Activated T-helper 2 cell treated with anti-CD3 and anti-CD28 coated beads, Interferon-gamma antibody, Interleukin-2, Interleukin-4, amounts not matched to agents 10 μg/mL and 5 μg/mL and 100 μg/mL, durations not matched to agents 14 hours and 24 hours and 36 hours (primary cell): ENCODE data around the gene GANC. TPM values are rescaled to one million over a fixed set of nuclear protein-coding genes. Genes with fewer than 3 reads are reported as not detected.
"Not testable (repeated sequence)": the region's sequence is repeated elsewhere in the genome, so short reads cannot be mapped to it uniquely, and the experiment has no call there.

Source experiments
- DNase-seq: peaks from one replicate; pipeline ENCODE4 v3.0.0; 2021; ENCODE audit warnings: low spot score
- H3K27ac Mint-ChIP-seq: one replicate; pipeline ENCODE4 v1.8.0; 2021; ENCODE audit warnings: mixed read lengths
- H3K27me3 Mint-ChIP-seq: one replicate; pipeline ENCODE4 v1.8.0; 2021; ENCODE audit warnings: low read depth, mixed read lengths
- H3K36me3 Mint-ChIP-seq: one replicate; pipeline ENCODE4 v1.8.0; 2021; ENCODE audit warnings: low read depth, mixed read lengths
- H3K4me1 Mint-ChIP-seq: one replicate; pipeline ENCODE4 v1.8.0; 2021; ENCODE audit warnings: low read depth, mixed read lengths
- H3K4me3 Mint-ChIP-seq: one replicate; pipeline ENCODE4 v1.8.0; 2021; ENCODE audit warnings: low read depth, mild to moderate bottlenecking, moderate library complexity, mixed read lengths
- H3K9me3 Mint-ChIP-seq: one replicate; pipeline ENCODE4 v1.8.0; 2021; ENCODE audit warnings: mixed read lengths
- intact Hi-C: fragments of 100-400 bp; cut with micrococcal nuclease; formaldehyde crosslinking; loops from one replicate; pipeline ENCODE4 v1.15.1; 2023
- total RNA-seq: library from RNA; stranded (reverse); gene quantifications from 2 replicates; pipeline ENCODE4 v1.2.3, GENCODE V29; 2022

GANC gene
- total RNA-seq, 1 donor from 2014 or later: 19.5 TPM

- H3K27me3 Mint-ChIP-seq, intact Hi-C loops, H3K27ac Mint-ChIP-seq, DNase-seq, H3K4me1 Mint-ChIP-seq, H3K4me3 Mint-ChIP-seq: not testable (repeated sequence)
- Mint-ChIP-seq H3K9me3 (peaks cover 21% of the 10 kb centered on the region), H3K36me3 (peaks cover 18% of the 10 kb centered on the region)
Observed at GRCh38 chr15:42336650-42337049, 63.6 kb downstream of the GANC start.

- H3K27me3 Mint-ChIP-seq, DNase-seq, intact Hi-C loops, H3K4me3 Mint-ChIP-seq, H3K27ac Mint-ChIP-seq, H3K4me1 Mint-ChIP-seq: not testable (repeated sequence)
- peaks cover 18% of the 10 kb centered on the region for H3K36me3 Mint-ChIP-seq
- H3K9me3 Mint-ChIP-seq: peaks cover 21% of the 10 kb centered on the region
Observed at GRCh38 chr15:42337104-42337503, 64.1 kb downstream of the GANC start.

- no peak for DNase-seq
- Mint-ChIP-seq H3K4me1 (no peaks in the 10 kb centered on the region), H3K36me3 (peaks cover 15% of the 10 kb centered on the region), H3K27me3 (no peaks in the 10 kb centered on the region), H3K4me3 (no peak overlapping the region), H3K27ac (no peak overlapping the region), H3K9me3 (peaks cover 21% of the 10 kb centered on the region)
- intact Hi-C loops: no loop called here
Observed at GRCh38 chr15:42338500-42338899, 65.5 kb downstream of the GANC start.

GRCh38 chr15:42343596-42344232 is 70.7 kb downstream of the GANC start:
- H3K4me3 Mint-ChIP-seq: no peak overlapping the region
- H3K27me3 Mint-ChIP-seq: no peaks in the 10 kb centered on the region
- H3K4me1 Mint-ChIP-seq: peaks cover 4% of the 10 kb centered on the region
- no peaks in the 10 kb centered on the region for H3K9me3 Mint-ChIP-seq
- intact Hi-C loops: no loop called here
- DNase-seq: no peak
- H3K36me3 Mint-ChIP-seq: peaks cover 6% of the 10 kb centered on the region
- no peak overlapping the region for H3K27ac Mint-ChIP-seq

GRCh38 chr15:42344763-42345162 is 71.8 kb downstream of the GANC start:
- no peak for DNase-seq
- no peak overlapping the region for H3K27ac Mint-ChIP-seq
- no peaks in the 10 kb centered on the region for H3K27me3 Mint-ChIP-seq
- no peak overlapping the region for H3K4me3 Mint-ChIP-seq
- peaks cover 5% of the 10 kb centered on the region for H3K4me1 Mint-ChIP-seq
- H3K9me3 Mint-ChIP-seq: no peaks in the 10 kb centered on the region
- intact Hi-C loops: no loop called here
- peaks cover 6% of the 10 kb centered on the region for H3K36me3 Mint-ChIP-seq

GRCh38 chr15:42345504-42345903 is 72.5 kb downstream of the GANC start:
- no peak for DNase-seq
- Mint-ChIP-seq H3K27me3 (no peaks in the 10 kb centered on the region), H3K9me3 (no peaks in the 10 kb centered on the region), H3K4me3 (no peak overlapping the region), H3K27ac (no peak overlapping the region), H3K4me1 (peaks cover 5% of the 10 kb centered on the region), H3K36me3 (peaks cover 6% of the 10 kb centered on the region)
- intact Hi-C loops: no loop called here

GRCh38 chr15:42348083-42348482 is 75.1 kb downstream of the GANC start:
- no peaks in the 10 kb centered on the region for H3K27me3 Mint-ChIP-seq
- DNase-seq: no peak
- H3K27ac Mint-ChIP-seq: peak overlapping the region; percentile 43
- H3K36me3 Mint-ChIP-seq: peaks cover 19% of the 10 kb centered on the region
- H3K9me3 Mint-ChIP-seq: no peaks in the 10 kb centered on the region
- H3K4me1 Mint-ChIP-seq: peaks cover 5% of the 10 kb centered on the region
- no peak overlapping the region for H3K4me3 Mint-ChIP-seq
- intact Hi-C loops: no loop called here

GRCh38 chr15:42349186-42349585 is 76.2 kb downstream of the GANC start:
- no peak overlapping the region for H3K27ac Mint-ChIP-seq
- no peaks in the 10 kb centered on the region for H3K27me3 Mint-ChIP-seq
- no peak overlapping the region for H3K4me3 Mint-ChIP-seq
- no peak for DNase-seq
- peaks cover 22% of the 10 kb centered on the region for H3K36me3 Mint-ChIP-seq
- H3K4me1 Mint-ChIP-seq: peaks cover 5% of the 10 kb centered on the region
- H3K9me3 Mint-ChIP-seq: no peaks in the 10 kb centered on the region
- intact Hi-C loops: no loop called here

GRCh38 chr15:42352401-42352800 is 79.4 kb downstream of the GANC start:
- H3K27me3 Mint-ChIP-seq: no peaks in the 10 kb centered on the region

GRCh38 chr15:42353061-42353460 is 80.1 kb downstream of the GANC start:
- H3K4me3 Mint-ChIP-seq: no peak overlapping the region
- intact Hi-C loops: no loop called here

More at GRCh38 chr15:42352401-42352800, 79.4 kb downstream of the GANC start:
- intact Hi-C loops: no loop called here
- no peaks in the 10 kb centered on the region for H3K9me3 Mint-ChIP-seq
- peaks cover 5% of the 10 kb centered on the region for H3K4me1 Mint-ChIP-seq
- no peak overlapping the region for H3K27ac Mint-ChIP-seq
- no peak for DNase-seq
- peaks cover 16% of the 10 kb centered on the region for H3K36me3 Mint-ChIP-seq
- no peak overlapping the region for H3K4me3 Mint-ChIP-seq

GRCh38 chr15:42354824-42355223 is 81.8 kb downstream of the GANC start:
- no peaks in the 10 kb centered on the region for H3K27me3 Mint-ChIP-seq
- no peaks in the 10 kb centered on the region for H3K4me1 Mint-ChIP-seq
- no peak overlapping the region for H3K27ac Mint-ChIP-seq
- intact Hi-C loops: no loop called here
- peaks cover 16% of the 10 kb centered on the region for H3K36me3 Mint-ChIP-seq
- no peak overlapping the region for H3K4me3 Mint-ChIP-seq
- no peaks in the 10 kb centered on the region for H3K9me3 Mint-ChIP-seq
- no peak for DNase-seq

More at GRCh38 chr15:42353061-42353460, 80.1 kb downstream of the GANC start:
- no peak for DNase-seq
- H3K27me3 Mint-ChIP-seq: no peaks in the 10 kb centered on the region
- peaks cover 16% of the 10 kb centered on the region for H3K36me3 Mint-ChIP-seq
- peaks cover 5% of the 10 kb centered on the region for H3K4me1 Mint-ChIP-seq
- H3K9me3 Mint-ChIP-seq: no peaks in the 10 kb centered on the region
- H3K27ac Mint-ChIP-seq: no peak overlapping the region

- DNase-seq: no peak
- Mint-ChIP-seq H3K4me3 (no peak overlapping the region), H3K9me3 (no peaks in the 10 kb centered on the region), H3K27me3 (no peaks in the 10 kb centered on the region), H3K36me3 (peaks cover 16% of the 10 kb centered on the region), H3K27ac (no peak overlapping the region), H3K4me1 (no peaks in the 10 kb centered on the region)
- intact Hi-C loops: no loop called here
Observed at GRCh38 chr15:42355291-42355690, 82.3 kb downstream of the GANC start.

GRCh38 chr15:42356851-42357250 is 83.8 kb downstream of the GANC start:
- H3K4me3 Mint-ChIP-seq: no peak overlapping the region
- H3K27me3 Mint-ChIP-seq: no peaks in the 10 kb centered on the region
- H3K36me3 Mint-ChIP-seq: peaks cover 6% of the 10 kb centered on the region
- intact Hi-C loops: no loop called here
- no peak for DNase-seq
- no peak overlapping the region for H3K27ac Mint-ChIP-seq
- H3K4me1 Mint-ChIP-seq: no peaks in the 10 kb centered on the region
- H3K9me3 Mint-ChIP-seq: no peaks in the 10 kb centered on the region

- Mint-ChIP-seq H3K4me3 (no peak overlapping the region), H3K27ac (no peak overlapping the region), H3K27me3 (no peaks in the 10 kb centered on the region), H3K9me3 (no peaks in the 10 kb centered on the region), H3K4me1 (no peaks in the 10 kb centered on the region), H3K36me3 (peaks cover 2% of the 10 kb centered on the region)
- DNase-seq: no peak
- intact Hi-C loops: no loop called here
Observed at GRCh38 chr15:42358141-42358540, 85.1 kb downstream of the GANC start.
